HG03039 (cell line): ENCODE data around the gene CARMIL1.
"Not testable (repeated sequence)": the region's sequence is repeated elsewhere in the genome, so short reads cannot be mapped to it uniquely, and the experiment has no call there.

Experiments
- ATAC-seq: cut with Tn5 transposase; IDR thresholded peaks from one replicate; pipeline ENCODE4 v1.9.1; 2021; ENCODE audit warnings: mild to moderate bottlenecking, moderate library complexity; ENCODE audit not compliant: unreplicated experiment

The CARMIL1 gene

GRCh38 chr6:25365154-25365553, 86.0 kb downstream of the CARMIL1 start:
- no peak for ATAC-seq

GRCh38 chr6:25366903-25367545, 87.8 kb downstream of the CARMIL1 start:
- no peak for ATAC-seq

DNA sequence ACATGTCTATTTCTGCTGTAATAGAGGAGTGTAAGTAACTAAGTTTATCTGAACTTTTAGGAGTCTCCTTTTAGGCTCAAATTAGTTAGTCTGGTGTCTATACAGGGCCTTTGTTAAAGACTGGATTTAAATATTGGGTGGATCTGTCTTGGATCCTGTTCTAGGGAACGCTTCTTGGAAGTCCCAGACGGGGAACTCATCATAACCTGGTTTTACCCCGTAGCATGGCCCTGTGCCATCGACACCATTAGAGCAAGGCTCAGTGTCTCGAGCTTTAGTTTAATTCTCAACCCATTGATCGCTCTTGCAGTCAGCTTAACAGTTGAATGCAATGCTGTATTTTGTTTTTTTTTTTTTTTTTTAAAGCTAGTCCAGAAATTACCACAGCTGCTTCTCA, 89.9 kb downstream of the CARMIL1 start:
- no peak for ATAC-seq

- no peak for ATAC-seq
Measured at GRCh38 chr6:25369433-25370177, 90.4 kb downstream of the CARMIL1 start.

DNA sequence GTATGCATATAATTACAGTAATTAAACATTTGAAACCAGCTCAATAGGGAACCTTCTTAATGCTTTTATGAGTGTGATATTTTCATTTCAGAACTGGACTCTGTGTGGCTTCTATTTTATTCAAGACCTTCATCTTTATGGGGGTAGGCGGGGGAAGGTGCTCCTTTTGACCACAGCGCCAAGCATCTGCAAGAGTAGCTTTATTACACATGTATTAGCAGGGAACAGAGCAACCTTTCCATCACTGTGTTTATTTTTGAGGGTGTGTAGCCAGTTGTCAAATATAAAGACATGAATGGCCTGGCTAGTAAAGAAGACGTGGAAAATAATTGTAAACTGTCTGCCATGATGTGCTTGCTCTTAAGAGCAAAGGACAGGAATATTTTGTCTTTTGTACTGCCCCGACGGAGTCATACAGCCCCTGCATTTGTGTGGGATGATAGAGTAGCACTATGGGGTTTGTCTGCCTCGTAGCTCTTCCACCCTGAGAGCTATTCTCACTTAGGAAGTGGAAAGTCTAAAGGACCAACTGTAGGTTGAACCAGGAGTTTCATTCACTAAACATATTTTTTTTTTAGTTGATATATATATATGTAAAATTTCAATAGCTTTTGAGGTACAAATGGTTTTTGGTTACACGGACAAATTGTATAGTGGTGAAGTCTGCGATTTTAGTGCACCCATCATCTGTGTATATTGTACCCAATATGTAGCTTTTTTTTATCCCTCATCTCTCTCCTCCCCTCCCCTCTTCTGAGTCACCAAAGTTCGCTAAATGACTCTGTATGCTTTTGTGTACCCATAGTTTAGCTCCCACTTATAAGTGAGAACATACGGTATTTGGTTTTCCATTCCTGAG, 91.2 kb downstream of the CARMIL1 start:
- ATAC-seq, result no peak

DNA sequence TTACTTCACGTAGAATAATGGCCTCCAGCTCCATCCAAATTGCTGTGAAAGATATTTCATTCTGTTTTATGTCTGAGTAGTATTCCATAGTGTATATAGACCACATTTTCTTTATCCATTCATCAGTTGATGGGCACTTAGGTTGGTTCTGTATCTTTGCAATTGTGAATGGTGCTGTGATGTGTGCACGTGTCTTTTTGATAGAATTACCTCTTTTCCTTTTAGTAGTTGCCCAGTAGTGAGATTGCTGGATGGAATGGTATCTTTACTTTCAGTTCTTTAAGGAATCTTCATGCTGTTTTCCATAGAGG, 91.8 kb downstream of the CARMIL1 start:
- no peak for ATAC-seq

GRCh38 chr6:25375125-25375524, 96.0 kb downstream of the CARMIL1 start:
- ATAC-seq, result no peak

DNA sequence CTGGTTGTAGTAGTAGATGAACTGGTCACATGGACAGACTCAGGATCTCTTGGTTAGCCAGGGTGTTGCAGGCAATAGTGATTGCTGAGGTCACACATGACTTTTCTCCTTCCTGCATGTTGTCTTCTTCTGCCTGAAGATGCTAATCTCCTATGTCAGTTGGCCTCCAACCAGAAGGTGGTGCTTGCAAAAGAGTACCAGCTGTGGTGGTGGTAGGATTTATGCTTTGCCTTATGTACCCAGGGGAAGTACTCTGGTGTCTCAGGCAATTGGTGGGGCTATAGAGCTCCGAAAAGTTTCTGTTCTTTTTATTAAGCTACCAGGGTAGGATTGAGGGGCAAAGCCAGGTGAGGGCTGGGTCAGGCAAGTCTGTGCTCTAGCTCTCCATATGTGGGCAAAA, 98.5 kb downstream of the CARMIL1 start:
- no peak for ATAC-seq

- ATAC-seq, result no peak
Measured at GRCh38 chr6:25381077-25381476, 101.9 kb downstream of the CARMIL1 start.

DNA sequence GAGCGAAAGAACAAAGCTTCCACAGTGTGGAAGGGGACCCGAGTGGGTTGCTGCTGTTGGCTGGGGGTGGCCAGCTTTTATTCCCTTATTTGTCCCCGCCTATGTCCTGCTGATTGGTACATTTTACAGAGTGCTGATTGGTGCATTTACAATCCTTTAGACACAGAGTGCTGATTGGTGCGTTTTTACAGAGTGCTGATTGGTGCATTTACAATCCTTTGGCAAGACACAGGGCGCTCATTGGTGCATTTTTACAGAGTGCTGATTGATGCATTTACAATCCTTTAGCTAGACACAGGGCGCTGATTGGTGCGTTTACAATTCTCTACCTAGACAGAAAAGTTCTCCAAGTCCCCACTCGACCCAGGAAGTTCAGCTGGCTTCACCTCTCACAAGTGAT, 103.3 kb downstream of the CARMIL1 start:
- not testable (repeated sequence) for ATAC-seq

- no peak for ATAC-seq
Measured at GRCh38 chr6:25384234-25384633, 105.1 kb downstream of the CARMIL1 start.

- no peak for ATAC-seq
Measured at GRCh38 chr6:25384967-25385366, 105.8 kb downstream of the CARMIL1 start.

DNA sequence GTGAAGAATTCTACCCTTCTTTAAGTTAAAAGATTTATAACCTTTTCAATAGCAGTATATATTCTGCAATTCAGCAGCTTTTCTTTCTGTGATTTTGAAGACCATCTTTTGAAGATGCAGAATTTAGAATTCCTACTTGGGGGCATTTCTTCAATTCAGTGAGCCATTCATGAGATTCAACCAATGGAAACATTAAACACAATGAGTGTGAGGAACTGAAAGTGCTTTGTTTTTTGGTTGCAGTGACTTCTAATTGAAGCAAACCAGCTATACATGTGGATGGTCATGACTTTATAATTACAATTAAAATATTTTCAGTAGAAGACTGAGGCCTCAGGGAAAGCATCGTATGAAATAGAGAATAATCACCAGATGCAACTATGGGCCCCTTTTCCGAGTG, 108.3 kb downstream of the CARMIL1 start:
- no peak for ATAC-seq

DNA sequence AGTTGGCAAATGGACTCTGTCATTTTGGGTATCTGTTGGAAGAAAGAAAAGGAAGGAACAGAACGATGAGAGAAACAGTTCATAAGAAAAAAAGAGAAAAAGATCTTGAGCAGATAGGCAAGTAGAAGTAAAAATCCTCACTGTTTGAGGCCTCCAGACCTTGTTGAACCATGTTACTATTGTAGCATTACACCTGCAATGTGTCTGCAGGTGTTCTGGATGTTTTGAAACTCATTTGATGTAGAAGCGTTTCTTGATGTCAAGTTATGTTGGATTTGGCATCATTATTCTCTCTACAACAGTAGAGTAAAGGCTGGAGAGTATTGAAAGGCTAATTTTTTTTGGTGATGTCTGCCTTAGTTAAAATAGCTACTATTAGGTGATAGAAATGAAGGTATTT, 108.7 kb downstream of the CARMIL1 start:
- ATAC-seq, result no peak

DNA sequence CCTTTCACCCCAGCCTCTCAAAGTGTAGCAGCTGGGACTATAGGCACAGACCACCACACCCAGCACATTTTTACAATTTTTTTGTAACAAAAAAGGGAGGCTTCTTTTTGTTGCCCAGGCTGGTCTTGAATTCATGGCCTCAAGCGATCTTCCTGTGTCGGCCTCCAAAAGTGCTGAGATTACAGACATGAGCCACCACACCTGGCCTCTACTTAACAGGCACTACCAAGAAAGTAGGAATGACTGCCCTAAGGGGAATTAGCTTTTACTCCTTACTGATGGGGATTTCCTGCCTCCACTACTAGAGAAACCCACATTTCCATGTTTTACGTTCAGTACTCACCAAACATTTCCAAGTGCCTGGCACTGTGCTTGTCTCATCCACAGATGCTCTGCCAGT, 109.6 kb downstream of the CARMIL1 start:
- ATAC-seq, result no peak

DNA sequence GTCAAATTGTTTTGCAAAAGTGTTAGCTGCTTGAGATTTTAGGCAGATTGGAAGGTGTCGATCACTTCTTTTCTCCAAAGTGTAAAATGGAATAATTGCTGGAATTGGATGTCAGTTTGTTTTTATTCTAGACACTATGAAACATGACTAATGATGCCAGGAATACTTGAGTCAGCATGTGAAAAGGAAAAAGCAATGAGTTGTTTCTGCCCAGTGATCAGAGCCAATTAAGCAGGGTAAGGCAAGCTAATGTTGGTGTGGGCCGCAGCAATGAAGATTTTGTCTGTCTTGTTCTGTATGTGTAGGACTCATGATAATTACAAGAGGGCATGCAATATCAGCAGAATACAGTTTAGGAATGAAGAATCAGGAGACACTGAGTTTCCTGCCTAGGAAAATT, 110.3 kb downstream of the CARMIL1 start:
- ATAC-seq, result no peak

DNA sequence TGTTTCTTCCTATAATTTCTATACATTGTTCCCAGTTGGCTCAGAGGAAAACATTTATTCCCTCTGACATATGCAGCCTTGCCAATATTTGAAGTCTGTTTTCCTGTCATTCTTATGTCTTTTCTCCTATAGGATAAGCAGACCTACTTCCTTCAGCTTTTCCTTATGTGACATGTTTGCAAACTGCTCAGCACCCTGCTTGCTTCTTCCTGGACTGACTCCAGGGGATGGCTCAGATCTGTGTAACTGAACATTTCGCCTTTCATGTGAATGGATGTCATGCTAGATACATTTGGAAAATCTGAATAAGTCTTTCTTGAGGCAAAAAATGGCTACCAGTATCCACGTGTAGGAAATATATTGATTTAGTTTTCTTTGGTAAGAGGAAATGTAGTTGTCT, 113.2 kb downstream of the CARMIL1 start:
- no peak for ATAC-seq

GRCh38 chr6:25395731-25396130, 116.6 kb downstream of the CARMIL1 start:
- no peak for ATAC-seq

DNA sequence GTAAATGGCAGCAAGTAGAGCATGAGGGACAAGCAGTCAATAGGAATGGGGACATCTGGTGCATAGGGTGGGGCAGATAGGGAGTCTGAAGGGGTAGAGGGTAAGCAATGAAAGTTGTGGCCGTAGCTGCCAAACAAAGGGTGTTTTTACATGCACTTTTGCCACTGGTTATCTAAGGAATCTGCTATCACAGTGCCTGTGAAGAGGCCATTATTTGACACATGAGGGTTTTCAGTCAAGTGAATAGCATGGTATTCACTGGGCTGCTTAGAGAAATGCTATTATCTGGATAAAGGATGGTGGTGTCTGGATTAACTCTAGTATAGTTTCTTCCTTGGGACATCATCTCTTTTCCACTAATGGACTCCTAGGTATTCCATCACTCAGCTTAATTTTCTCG, 118.2 kb downstream of the CARMIL1 start:
- ATAC-seq, result no peak

GRCh38 chr6:25399885-25400284, 120.7 kb downstream of the CARMIL1 start:
- ATAC-seq, result no peak

GRCh38 chr6:25401711-25402110, 122.5 kb downstream of the CARMIL1 start:
- ATAC-seq, result no peak

GRCh38 chr6:25402125-25402524, 123.0 kb downstream of the CARMIL1 start:
- ATAC-seq, result no peak
